ENCODE data around the gene RAPGEF2. TPM values are rescaled to one million over a fixed set of nuclear protein-coding genes. Genes with fewer than 3 reads are reported as not detected.

The RAPGEF2 gene
- total RNA-seq, 4 donors from 2014 or later: 47.2 to 105 (median 50.2) TPM

GRCh38 chr4:159151689-159152088 lies 48.8 kb downstream of the RAPGEF2 start:
- no peak for TF ChIP-seq CTCF (IDR thresholded peaks at IDR 0.05)
- no peak for ATAC-seq (ENCODE audit: low FRiP score)
- no peak for DNase-seq (ENCODE audit: low spot score)

GRCh38 chr4:159152181-159152580 lies 49.3 kb downstream of the RAPGEF2 start:
- DNase-seq (ENCODE audit: low spot score) (no peak), ATAC-seq (ENCODE audit: low FRiP score) (no peak)
- no peak for TF ChIP-seq CTCF (IDR thresholded peaks at IDR 0.05)

GRCh38 chr4:159153669-159154068 lies 50.8 kb downstream of the RAPGEF2 start:
- TF ChIP-seq CTCF (IDR thresholded peaks at IDR 0.05): no peak
- DNase-seq (ENCODE audit: low spot score) (no peak), ATAC-seq (ENCODE audit: low FRiP score) (no peak)

GRCh38 chr4:159155119-159155518 lies 52.2 kb downstream of the RAPGEF2 start:
- TF ChIP-seq CTCF (IDR thresholded peaks at IDR 0.05): no peak
- DNase-seq (ENCODE audit: low spot score) (no peak), ATAC-seq (ENCODE audit: low FRiP score) (no peak)

GRCh38 chr4:159158083-159158617 lies 55.3 kb downstream of the RAPGEF2 start:
- ATAC-seq (ENCODE audit: low FRiP score) (no peak), DNase-seq (ENCODE audit: low spot score) (no peak)
- no peak for TF ChIP-seq CTCF (IDR thresholded peaks at IDR 0.05)

- ATAC-seq (ENCODE audit: low FRiP score): no peak
- TF ChIP-seq CTCF (IDR thresholded peaks at IDR 0.05): no peak
- DNase-seq (ENCODE audit: low spot score): no peak
Observed at GRCh38 chr4:159158985-159159384, 56.1 kb downstream of the RAPGEF2 start.

GRCh38 chr4:159159611-159160010 lies 56.7 kb downstream of the RAPGEF2 start:
- no peak for TF ChIP-seq CTCF (IDR thresholded peaks at IDR 0.05)
- no peak for DNase-seq (ENCODE audit: low spot score)
- no peak for ATAC-seq (ENCODE audit: low FRiP score)
